Retina (tissue), 1 donor: ENCODE data around the gene NOTCH3.

Experiments
- DNase-seq: peaks from one replicate; pipeline ENCODE4 v3.0.0-alpha.2; 2016

Gene NOTCH3

GRCh38 chr19:15195371-15196334 is 5.1 kb downstream of the NOTCH3 start:
- peak; percentile 78 for DNase-seq

GRCh38 chr19:15194938-15195337 is 5.9 kb downstream of the NOTCH3 start:
- no peak for DNase-seq

GRCh38 chr19:15191982-15192381 is 8.8 kb downstream of the NOTCH3 start:
- no peak for DNase-seq

GRCh38 chr19:15191514-15191913 is 9.3 kb downstream of the NOTCH3 start:
- no peak for DNase-seq

GRCh38 chr19:15188851-15189250 is 11.9 kb downstream of the NOTCH3 start:
- no peak for DNase-seq

- no peak for DNase-seq
Measured at GRCh38 chr19:15187026-15188007, 13.5 kb downstream of the NOTCH3 start.

GRCh38 chr19:15185188-15185587 is 15.6 kb downstream of the NOTCH3 start:
- DNase-seq, result no peak

GRCh38 chr19:15184776-15185175 is 16.0 kb downstream of the NOTCH3 start:
- no peak for DNase-seq

GRCh38 chr19:15181394-15181793 is 19.4 kb downstream of the NOTCH3 start:
- DNase-seq, result no peak

- DNase-seq, result no peak
Measured at GRCh38 chr19:15180451-15181390, 20.1 kb downstream of the NOTCH3 start.

GRCh38 chr19:15178629-15179308 is 22.0 kb downstream of the NOTCH3 start:
- no peak for DNase-seq

GRCh38 chr19:15177269-15178116 is 23.3 kb downstream of the NOTCH3 start:
- DNase-seq, result peak; percentile 94

- DNase-seq, result no peak
Measured at GRCh38 chr19:15175609-15176008, 25.2 kb downstream of the NOTCH3 start.

- no peak for DNase-seq
Measured at GRCh38 chr19:15173746-15174404, 26.9 kb downstream of the NOTCH3 start.

GRCh38 chr19:15170345-15170744 is 30.4 kb downstream of the NOTCH3 start:
- no peak for DNase-seq

GRCh38 chr19:15169541-15170285 is 31.1 kb downstream of the NOTCH3 start:
- DNase-seq, result no peak

GRCh38 chr19:15166700-15167099 is 34.1 kb downstream of the NOTCH3 start:
- DNase-seq, result no peak

- no peak for DNase-seq
Measured at GRCh38 chr19:15161028-15161984, 39.5 kb downstream of the NOTCH3 start.
